GM21423 (cell line): ENCODE measurements around the gene GJB5.
A peak's percentile ranks its signal among the peaks of the same experiment; 100 is the strongest.

Experiments
- ATAC-seq: cut with Tn5 transposase; IDR thresholded peaks from one replicate; pipeline ENCODE4 v1.9.1; 2021; ENCODE audit warnings: mild to moderate bottlenecking, moderate library complexity; ENCODE audit not compliant: unreplicated experiment

The GJB5 gene

GRCh38 chr1:34792868-34793727 lies 38.3 kb downstream of the GJB5 start, which contains the start of gene GJA4:
TSS of gene GJA4 (plus strand) at chr1:34792999. CDS start at chr1:34794214, 1,215 bp downstream.
- ATAC-seq: no peak

- no peak for ATAC-seq
Observed at GRCh38 chr1:34794001-34794789, 39.3 kb downstream of the GJB5 start.

- no peak for ATAC-seq
Observed at GRCh38 chr1:34794790-34795180, 39.9 kb downstream of the GJB5 start.

GRCh38 chr1:34795916-34796315 lies 41.1 kb downstream of the GJB5 start:
- ATAC-seq: no peak

- ATAC-seq: peak; percentile 66
Observed at GRCh38 chr1:34796990-34797389, 42.1 kb downstream of the GJB5 start.

GRCh38 chr1:34800214-34800613 lies 45.4 kb downstream of the GJB5 start:
- ATAC-seq: no peak

GRCh38 chr1:34803770-34804169 lies 48.9 kb downstream of the GJB5 start:
- ATAC-seq: no peak

GRCh38 chr1:34806396-34806795 lies 51.5 kb downstream of the GJB5 start:
- ATAC-seq: no peak
